Measurements from ENCODE around the gene ZNF682.

DNA sequence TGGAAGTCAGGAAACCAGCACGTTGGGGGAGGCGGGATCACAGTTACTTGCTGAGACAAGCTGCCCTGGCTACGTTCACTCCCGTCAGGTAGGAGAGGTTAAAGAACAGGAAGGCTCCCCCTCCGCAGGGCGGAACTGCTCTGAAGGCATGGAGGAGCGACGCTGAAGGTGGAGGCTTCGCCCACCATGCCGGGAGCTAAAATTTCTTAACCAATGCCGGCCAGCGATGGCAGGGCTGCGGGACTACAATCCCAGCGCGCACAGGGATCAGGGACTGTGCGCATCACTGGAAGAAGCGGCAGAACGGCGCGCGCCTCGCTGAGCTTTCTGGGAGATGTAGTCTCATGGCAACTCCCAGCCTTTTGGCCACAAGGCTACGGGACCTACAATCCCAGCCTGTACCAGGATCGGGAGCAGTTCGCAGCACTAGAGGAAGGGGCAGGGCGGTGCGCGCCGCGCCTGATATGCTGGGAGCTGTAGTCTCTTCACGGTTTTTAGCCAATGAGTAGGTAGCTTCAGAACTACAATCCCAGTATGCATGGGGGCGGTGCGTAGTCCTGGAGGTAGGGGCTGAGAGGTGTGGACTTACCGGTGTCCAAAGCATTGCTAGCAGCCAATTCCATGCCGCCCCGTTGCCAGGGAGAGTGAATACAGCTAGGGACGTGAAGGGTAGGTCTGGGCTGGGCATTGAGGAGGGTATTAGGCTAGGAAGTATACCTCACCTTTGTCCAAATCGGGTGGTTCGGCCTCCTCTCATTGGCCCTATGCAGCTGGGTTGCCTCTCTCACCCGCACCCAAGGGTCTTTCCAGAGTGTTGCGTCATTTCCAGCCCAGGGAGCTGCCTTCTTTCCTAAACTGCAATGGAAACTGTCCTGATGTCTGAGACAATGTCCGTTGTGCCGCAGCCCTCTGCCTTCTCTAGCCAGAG, 12.8 kb upstream of the ZNF682 start:
- TF ChIP-seq NFKB2 (CRISPR knock-in tag; IDR thresholded peaks at IDR 0.05; ENCODE audit: borderline replicate concordance) = no peak
- TF ChIP-seq RELA (CRISPR knock-in tag; IDR thresholded peaks at IDR 0.05) = no peak
- TF ChIP-seq, protein P1, sequence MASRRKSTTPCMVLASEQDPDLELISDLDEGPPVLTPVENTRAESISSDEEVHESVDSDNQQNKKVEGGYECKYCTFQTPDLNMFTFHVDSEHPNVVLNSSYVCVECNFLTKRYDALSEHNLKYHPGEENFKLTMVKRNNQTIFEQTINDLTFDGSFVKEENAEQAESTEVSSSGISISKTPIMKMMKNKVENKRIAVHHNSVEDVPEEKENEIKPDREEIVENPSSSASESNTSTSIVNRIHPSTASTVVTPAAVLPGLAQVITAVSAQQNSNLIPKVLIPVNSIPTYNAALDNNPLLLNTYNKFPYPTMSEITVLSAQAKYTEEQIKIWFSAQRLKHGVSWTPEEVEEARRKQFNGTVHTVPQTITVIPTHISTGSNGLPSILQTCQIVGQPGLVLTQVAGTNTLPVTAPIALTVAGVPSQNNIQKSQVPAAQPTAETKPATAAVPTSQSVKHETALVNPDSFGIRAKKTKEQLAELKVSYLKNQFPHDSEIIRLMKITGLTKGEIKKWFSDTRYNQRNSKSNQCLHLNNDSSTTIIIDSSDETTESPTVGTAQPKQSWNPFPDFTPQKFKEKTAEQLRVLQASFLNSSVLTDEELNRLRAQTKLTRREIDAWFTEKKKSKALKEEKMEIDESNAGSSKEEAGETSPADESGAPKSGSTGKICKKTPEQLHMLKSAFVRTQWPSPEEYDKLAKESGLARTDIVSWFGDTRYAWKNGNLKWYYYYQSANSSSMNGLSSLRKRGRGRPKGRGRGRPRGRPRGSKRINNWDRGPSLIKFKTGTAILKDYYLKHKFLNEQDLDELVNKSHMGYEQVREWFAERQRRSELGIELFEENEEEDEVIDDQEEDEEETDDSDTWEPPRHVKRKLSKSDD (CRISPR knock-in tag; IDR thresholded peaks at IDR 0.05; ENCODE audit: low read depth) = no peak
- no peak for TF ChIP-seq HIVEP1 (CRISPR knock-in tag; IDR thresholded peaks at IDR 0.05)
- TF ChIP-seq ZNF556 (CRISPR knock-in tag; IDR thresholded peaks at IDR 0.05; ENCODE audit: borderline replicate concordance) = no peak
- no peak for TF ChIP-seq CBX5 (CRISPR knock-in tag; IDR thresholded peaks at IDR 0.05; ENCODE audit: borderline replicate concordance)
- no peak for TF ChIP-seq CTCF (CRISPR knock-in tag; IDR thresholded peaks at IDR 0.05)
- no peak for TF ChIP-seq ARNT (IDR thresholded peaks at IDR 0.05)

All from HepG2 (cell line).